Neuronal stem cell (in vitro differentiated cells): ENCODE measurements around the gene KBTBD7.
"Not testable (repeated sequence)": the region's sequence is repeated elsewhere in the genome, so short reads cannot be mapped to it uniquely, and the experiment has no call there.

ENCODE experiments used
- DNase-seq: peaks from one replicate; pipeline ENCODE4 v3.0.0-alpha.2; 2013; ENCODE audit warnings: low spot score
- H2AFZ ChIP-seq: one replicate; pipeline ENCODE4 v1.6.1; 2013; ENCODE audit warnings: mild to moderate bottlenecking, low read length, inconsistent platforms
- H2AK5ac ChIP-seq: 2 replicates; pipeline ENCODE4 v1.6.1; 2013; ENCODE audit warnings: low read depth, mild to moderate bottlenecking, inconsistent platforms, low read length, moderate library complexity, mixed read lengths
- H2BK120ac ChIP-seq: 2 replicates; pipeline ENCODE4 v1.6.1; 2013; ENCODE audit warnings: low read depth, mild to moderate bottlenecking, inconsistent platforms, low read length, moderate library complexity, mixed read lengths
- H2BK12ac ChIP-seq: one replicate; pipeline ENCODE4 v1.6.1; 2013; ENCODE audit warnings: low read length, inconsistent platforms
- H2BK15ac ChIP-seq: 2 replicates; pipeline ENCODE4 v1.6.1; 2013; ENCODE audit warnings: mild to moderate bottlenecking, low read length, inconsistent platforms, mixed read lengths
- H2BK5ac ChIP-seq: one replicate; pipeline ENCODE4 v1.6.1; 2013; ENCODE audit warnings: inconsistent platforms, mild to moderate bottlenecking, low read length, moderate library complexity
- H3K14ac ChIP-seq: one replicate; pipeline ENCODE4 v1.6.1; 2013; ENCODE audit warnings: low read length, inconsistent platforms
- H3K18ac ChIP-seq: 2 replicates; pipeline ENCODE4 v1.6.1; 2013; ENCODE audit warnings: low read length, inconsistent platforms
- H3K23ac ChIP-seq: 2 replicates; pipeline ENCODE4 v1.6.1; 2013; ENCODE audit warnings: low read depth, mild to moderate bottlenecking, mixed read lengths, low read length, inconsistent platforms; ENCODE audit not compliant: poor library complexity
- H3K27ac ChIP-seq: replicated peaks from 3 replicates; pipeline ENCODE4 v1.5.1; 2013; ENCODE audit warnings: low read length, inconsistent platforms
- H3K27me3 ChIP-seq, 3 experiments: 2 replicates each; pipeline ENCODE4 v1.6.1; 2013; ENCODE audit warnings: low read length in 3 of 3, mild to moderate bottlenecking in 2 of 3, inconsistent platforms in 1 of 3, low read depth in 1 of 3, mixed read lengths in 1 of 3, moderate library complexity in 1 of 3; ENCODE audit not compliant: control insufficient read depth in 3 of 3, insufficient read depth in 3 of 3
- H3K36me3 ChIP-seq, 2 donors: replicated peaks in 1 of 2; 2 replicates each; pipeline ENCODE4 v1.6.1; 2013; ENCODE audit warnings: low read length in 2 of 2; ENCODE audit not compliant: control insufficient read depth in 2 of 2, insufficient read depth in 2 of 2
- H3K4ac ChIP-seq: 2 replicates; pipeline ENCODE4 v1.6.1; 2013; ENCODE audit warnings: inconsistent platforms, mild to moderate bottlenecking, low read length, moderate library complexity
- H3K4me1 ChIP-seq, 2 donors: 1 replicate in 1 of 2; 2 replicates in 1 of 2; pipeline ENCODE4 v1.6.1; 2013; ENCODE audit warnings: low read length in 2 of 2, low read depth in 1 of 2; ENCODE audit not compliant: control insufficient read depth in 2 of 2, insufficient read depth in 1 of 2
- H3K4me2 ChIP-seq: one replicate; pipeline ENCODE4 v1.6.1; 2013; ENCODE audit warnings: mild to moderate bottlenecking, low read length, inconsistent platforms; ENCODE audit not compliant: insufficient read depth, poor library complexity, severe bottlenecking
- H3K4me3 ChIP-seq, 2 donors: 2 replicates each; pipeline ENCODE4 v1.5.1; 2013; ENCODE audit warnings: low read length in 2 of 2, mild to moderate bottlenecking in 2 of 2, inconsistent platforms in 1 of 2, moderate library complexity in 1 of 2
- H3K79me1 ChIP-seq: one replicate; pipeline ENCODE4 v1.6.1; 2013; ENCODE audit warnings: low read depth, mild to moderate bottlenecking, inconsistent platforms, low read length, moderate library complexity
- H3K9ac ChIP-seq: one replicate; pipeline ENCODE4 v1.6.1; 2013; ENCODE audit warnings: mild to moderate bottlenecking, low read depth, low read length, inconsistent platforms; ENCODE audit not compliant: poor library complexity
- H3K9me3 ChIP-seq, 2 donors: replicated peaks in 1 of 2; 2 replicates each; pipeline versions ENCODE3 to v1.6.1; 2013; ENCODE audit warnings: low read length in 2 of 2, mild to moderate bottlenecking in 2 of 2, inconsistent platforms in 1 of 2, low read depth in 1 of 2, mixed read lengths in 1 of 2, moderate library complexity in 1 of 2; ENCODE audit not compliant: control insufficient read depth in 2 of 2, insufficient read depth in 1 of 2
- H4K8ac ChIP-seq: one replicate; pipeline ENCODE4 v1.6.1; 2013; ENCODE audit warnings: low read depth, mild to moderate bottlenecking, inconsistent platforms, low read length, moderate library complexity
- H4K91ac ChIP-seq: one replicate; pipeline ENCODE4 v1.6.1; 2013; ENCODE audit warnings: low read length, low read depth, mild to moderate bottlenecking, inconsistent platforms; ENCODE audit not compliant: poor library complexity
- WGBS, 2 donors: extraction: QIAGEN DNeasy Blood & Tissue Kit; methylation state at CpG; one replicate each; pipeline ENCODE4 v1.1.7; 2013; ENCODE audit warnings: missing lambda C conversion rate in 2 of 2, mixed read lengths in 1 of 2; ENCODE audit not compliant: insufficient read length in 2 of 2, insufficient replicate concordance in 1 of 2; ENCODE audit errors: extremely low coverage in 2 of 2; 5-methylcytosine and 5-hydroxymethylcytosine counted together

The KBTBD7 gene

DNA sequence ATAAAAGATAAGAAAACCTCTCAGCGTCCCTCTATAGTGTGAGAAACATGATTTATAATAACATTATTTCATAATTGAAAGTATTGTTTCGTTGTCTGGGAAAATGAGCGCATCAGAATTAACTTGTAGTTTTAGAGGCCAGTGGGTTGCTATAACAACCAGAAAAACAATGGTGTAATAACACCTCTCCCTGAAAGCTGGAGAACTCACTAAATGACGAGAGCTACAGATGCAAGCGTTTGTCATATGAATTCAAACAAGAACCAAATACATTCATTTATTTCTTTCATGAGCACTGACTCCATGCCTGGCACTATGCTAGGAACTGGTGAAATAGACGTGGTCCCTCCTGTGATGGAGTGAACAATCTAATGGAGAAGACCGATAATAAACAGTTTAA is 16.3 kb downstream of the KBTBD7 start:
- H3K36me3 ChIP-seq: no peaks in the 10 kb centered on the region
- no peak overlapping the region for H3K27ac ChIP-seq
- no peak overlapping the region for H2BK120ac ChIP-seq
- H2BK12ac ChIP-seq: no peak overlapping the region
- H3K4me2 ChIP-seq: no peak overlapping the region
- no peak overlapping the region for H2BK5ac ChIP-seq
- peaks cover 6 to 10% of the 10 kb centered on the region in 2 donors for H3K9me3 ChIP-seq
- H2BK15ac ChIP-seq: no peak overlapping the region
- no peak overlapping the region for H3K23ac ChIP-seq
- no peak overlapping the region for H2AK5ac ChIP-seq
- no peak for DNase-seq
- no peak overlapping the region for H4K91ac ChIP-seq
- no peak overlapping the region for H3K18ac ChIP-seq
- H3K27me3 ChIP-seq: no peaks in the 10 kb centered on the region
- no peak overlapping the region for H2AFZ ChIP-seq
- no peak overlapping the region for H3K9ac ChIP-seq
- WGBS, 2 donors: no CpG with 5 or more reads among the region's 7 CpGs
- no peak overlapping the region for H4K8ac ChIP-seq
- no peak overlapping the region for H3K4ac ChIP-seq
- H3K79me1 ChIP-seq: no peaks in the 10 kb centered on the region
- H3K4me3 ChIP-seq: no peak overlapping the region
- no peak overlapping the region for H3K14ac ChIP-seq
- H3K4me1 ChIP-seq: no peaks in the 10 kb centered on the region

DNA sequence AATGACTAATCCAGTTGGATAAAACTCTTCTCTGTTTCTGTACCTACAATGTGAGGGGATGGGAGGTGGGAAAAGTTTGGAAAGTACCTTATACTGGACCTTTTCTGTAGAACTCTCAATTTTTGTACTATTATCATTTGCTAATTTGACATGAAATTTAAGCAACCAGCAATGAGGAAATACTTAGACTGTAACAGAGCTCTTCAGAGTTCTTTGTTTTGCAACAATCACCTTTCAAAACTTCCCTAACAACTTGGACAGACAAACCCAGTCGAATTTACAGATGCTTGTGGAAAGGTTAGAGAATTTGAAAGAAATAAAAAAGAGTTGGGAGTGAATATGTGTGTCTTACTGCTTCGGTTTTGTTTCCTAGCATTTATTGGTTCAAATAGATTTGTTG is 16.8 kb downstream of the KBTBD7 start:
- no CpG with 5 or more reads among the region's 2 CpGs for WGBS, 2 donors
- no peak overlapping the region for H3K27ac ChIP-seq

DNA sequence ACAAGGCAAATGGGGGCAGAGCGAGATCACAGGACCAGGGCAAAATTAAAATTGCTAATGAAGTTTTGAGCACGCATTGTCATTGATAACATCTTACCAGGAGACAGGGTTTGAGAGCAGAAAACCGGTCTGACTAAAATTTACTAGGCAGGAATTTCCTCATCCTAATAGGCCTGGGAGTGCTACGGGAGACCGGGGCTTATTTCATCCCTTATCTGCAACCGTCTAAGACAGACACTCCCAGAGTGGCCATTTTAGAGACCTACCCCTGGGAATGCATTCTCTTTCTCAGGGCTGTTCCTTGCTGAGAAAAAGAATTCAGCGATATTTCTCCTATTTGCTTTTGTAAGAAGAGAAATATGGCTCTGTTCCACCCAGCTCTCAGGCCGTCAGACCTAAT is 18.8 kb downstream of the KBTBD7 start:
- H4K91ac ChIP-seq, H2BK5ac ChIP-seq, H3K18ac ChIP-seq, H3K79me1 ChIP-seq, H3K9me3 ChIP-seq, H3K4me1 ChIP-seq, H3K27ac ChIP-seq, H2BK12ac ChIP-seq, DNase-seq, H2BK120ac ChIP-seq, H3K4me3 ChIP-seq, H3K36me3 ChIP-seq, H3K4me2 ChIP-seq, H3K14ac ChIP-seq, H2BK15ac ChIP-seq, H4K8ac ChIP-seq, H3K27me3 ChIP-seq, H3K23ac ChIP-seq, H3K4ac ChIP-seq, H2AFZ ChIP-seq, H2AK5ac ChIP-seq, H3K9ac ChIP-seq: not testable (repeated sequence)
- no CpG with 5 or more reads among the region's 8 CpGs for WGBS, 2 donors

More for the DNA sequence above, 16.8 kb downstream of the KBTBD7 start:
- H4K8ac ChIP-seq: no peak overlapping the region
- H4K91ac ChIP-seq: no peak overlapping the region
- no peak overlapping the region for H3K18ac ChIP-seq
- no peak overlapping the region for H2BK12ac ChIP-seq
- no peaks in the 10 kb centered on the region for H3K4me1 ChIP-seq
- H2BK15ac ChIP-seq: no peak overlapping the region
- H3K79me1 ChIP-seq: no peaks in the 10 kb centered on the region
- no peak overlapping the region for H3K4ac ChIP-seq
- DNase-seq: no peak
- no peak overlapping the region for H2BK5ac ChIP-seq
- H3K27me3 ChIP-seq: no peaks in the 10 kb centered on the region
- no peak overlapping the region for H3K14ac ChIP-seq
- H3K9ac ChIP-seq: no peak overlapping the region
- no peak overlapping the region for H2AK5ac ChIP-seq
- H3K36me3 ChIP-seq: no peaks in the 10 kb centered on the region
- peaks cover 6 to 10% of the 10 kb centered on the region in 2 donors for H3K9me3 ChIP-seq
- no peak overlapping the region for H3K4me3 ChIP-seq
- no peak overlapping the region for H2BK120ac ChIP-seq
- no peak overlapping the region for H2AFZ ChIP-seq
- no peak overlapping the region for H3K23ac ChIP-seq
- no peak overlapping the region for H3K4me2 ChIP-seq

DNA sequence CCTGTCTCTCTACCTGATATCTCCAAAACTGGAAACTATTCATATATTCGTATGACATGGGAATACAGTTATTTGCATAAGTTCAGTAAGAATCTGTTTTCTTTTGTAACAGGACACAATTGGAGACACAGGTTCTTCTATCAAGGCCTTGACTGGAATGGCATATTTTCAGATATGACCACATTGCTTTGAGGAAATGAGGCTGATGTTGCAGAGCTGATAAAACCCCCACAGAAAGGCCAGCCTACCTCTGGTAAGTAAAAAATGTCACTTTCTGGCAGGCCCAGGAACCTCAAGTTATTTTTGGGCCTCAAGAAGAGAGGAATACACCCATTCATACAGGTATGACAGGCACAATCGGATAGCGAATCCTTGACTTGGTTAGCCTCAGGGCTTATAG is 32.2 kb downstream of the KBTBD7 start:
- no peak overlapping the region for H2BK12ac ChIP-seq
- H3K14ac ChIP-seq: no peak overlapping the region
- H2BK5ac ChIP-seq: no peak overlapping the region
- H3K4me1 ChIP-seq: no peaks in the 10 kb centered on the region
- no peak overlapping the region for H3K27ac ChIP-seq
- peaks cover 0 to 3% of the 10 kb centered on the region in 2 donors for H3K36me3 ChIP-seq
- H3K18ac ChIP-seq: no peak overlapping the region
- no peaks in the 10 kb centered on the region for H3K79me1 ChIP-seq
- H3K4me3 ChIP-seq: no peak overlapping the region
- H2BK120ac ChIP-seq: no peak overlapping the region
- no peak overlapping the region for H3K23ac ChIP-seq
- no peak overlapping the region for H4K8ac ChIP-seq
- no peak for DNase-seq
- H2AFZ ChIP-seq: no peak overlapping the region
- H2BK15ac ChIP-seq: no peak overlapping the region
- no peaks in the 10 kb centered on the region for H3K9me3 ChIP-seq
- WGBS, 2 donors: no CpG with 5 or more reads among the region's 3 CpGs
- H3K4me2 ChIP-seq: no peak overlapping the region
- no peak overlapping the region for H3K4ac ChIP-seq
- H3K9ac ChIP-seq: no peak overlapping the region
- no peak overlapping the region for H2AK5ac ChIP-seq
- no peak overlapping the region for H4K91ac ChIP-seq
- no peaks in the 10 kb centered on the region for H3K27me3 ChIP-seq
